ENCODE measurements around the gene MRM2.

The MRM2 gene

DNA sequence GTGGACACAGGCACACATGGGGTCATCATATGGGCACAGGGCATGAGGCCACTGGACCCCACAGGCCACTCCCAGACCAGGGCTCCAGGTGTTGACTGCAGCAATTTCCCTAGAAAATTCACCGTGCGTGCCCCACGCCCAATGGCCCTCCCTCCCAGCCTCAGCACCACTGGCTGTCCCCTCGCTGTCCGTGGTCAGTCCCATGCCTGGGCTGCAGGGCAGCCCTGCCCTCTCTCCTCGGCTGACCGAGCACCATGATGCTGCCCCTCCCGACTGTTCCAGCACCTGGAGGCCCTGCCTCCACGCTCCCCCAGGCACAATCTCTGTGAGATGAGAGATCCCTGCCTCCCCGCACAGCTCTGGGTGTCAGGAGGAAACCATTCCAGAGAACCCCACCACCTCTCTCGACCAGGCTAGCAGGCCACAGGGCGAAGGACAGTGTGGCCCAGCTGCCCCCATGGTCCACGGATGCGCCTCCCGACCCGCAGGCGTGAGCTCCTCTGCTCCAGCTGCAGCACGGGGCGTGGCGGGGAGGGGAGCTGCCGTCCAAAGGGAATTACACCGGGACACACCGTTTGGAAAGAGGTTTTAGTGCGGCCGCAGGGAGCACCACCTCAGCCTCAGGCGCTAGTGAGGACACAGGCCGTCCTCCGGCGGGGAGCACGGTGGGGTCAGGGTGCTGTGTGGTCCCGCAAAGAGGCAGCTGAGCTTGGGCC is 12.6 kb upstream of the MRM2 start:
- no peak for TF ChIP-seq Cebpa-rat (IDR thresholded peaks at IDR 0.05)
- Histone ChIP-seq H3K9ac (0 out of 22 replicates have a peak overlapping the region, but pooled peaks of 1 of the 11 experiments have one; percentile 25), H3K27me3 (peaks cover 0 to 11% (median 0%) of the 10 kb centered on the region in 11 experiments; a peak in 5 of 22 replicates), H3K4me1 (peaks cover 60 to 81% (median 69%) of the 10 kb centered on the region in 10 experiments), H3K4me2 (peak overlapping the region in 1 of 11 experiments; percentile 15; a peak in 1 of 22 replicates), H4K20me1 (peaks cover 13 to 83% (median 39%) of the 10 kb centered on the region in 11 experiments; a peak in 19 of 22 replicates), H3K4me3 (no peak overlapping the region), H3K9me3 (replicated peaks in 1 of 11) (no peaks in the 10 kb centered on the region), H3K36me3 (peaks cover 53 to 91% (median 67%) of the 10 kb centered on the region in 11 experiments), H3K27ac (no peak overlapping the region)

DNA sequence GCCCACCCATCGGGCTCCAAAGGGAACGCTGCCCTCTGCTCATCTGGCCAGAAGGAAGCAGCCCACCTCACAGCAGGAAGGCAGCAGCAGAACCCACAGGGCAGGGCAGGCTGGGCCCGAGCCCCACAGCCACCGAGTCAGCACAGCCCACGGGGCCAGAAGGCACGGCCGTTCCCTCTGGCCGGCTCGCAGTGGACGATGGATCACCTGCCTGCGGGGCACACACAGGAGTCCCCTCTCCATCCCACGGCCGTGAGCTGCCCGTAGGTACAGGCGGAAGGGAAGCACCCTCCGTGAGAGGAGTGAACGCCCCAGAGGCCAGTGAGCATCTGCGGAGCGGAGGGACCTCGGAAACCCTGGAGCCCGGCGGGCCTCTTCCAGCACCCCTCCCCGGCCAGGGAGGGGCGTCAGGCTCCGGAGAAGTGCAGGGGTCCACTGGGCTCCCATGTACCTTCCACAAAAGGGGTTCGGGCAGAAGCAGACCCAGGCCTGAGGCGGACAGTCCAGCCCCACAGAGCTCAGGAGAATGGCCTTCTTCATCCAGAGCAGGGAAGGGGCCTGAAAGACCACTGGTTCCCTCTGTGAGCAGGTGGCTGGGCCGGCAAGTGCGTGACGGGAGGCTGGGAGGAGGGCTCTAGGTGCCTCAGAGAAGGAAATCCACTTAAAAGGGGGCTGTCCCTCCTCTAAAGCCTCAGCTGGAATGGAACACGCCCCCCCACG is 11.7 kb upstream of the MRM2 start:
- Histone ChIP-seq H3K4me3 (no peak overlapping the region), H3K4me2 (peak overlapping the region; percentile 3 to 55 (median 31); a peak in 15 of 22 replicates), H3K36me3 (peaks cover 53 to 82% (median 66%) of the 10 kb centered on the region in 11 experiments), H3K4me1 (peaks cover 60 to 81% (median 69%) of the 10 kb centered on the region in 10 experiments), H3K27ac (peak overlapping the region in 1 of 11 experiments; percentile 9; a peak in 1 of 22 replicates), H3K9ac (peak overlapping the region in 1 of 11 experiments; percentile 25; a peak in 2 of 22 replicates), H3K27me3 (peaks cover 0 to 2% (median 0%) of the 10 kb centered on the region in 11 experiments; a peak in 2 of 22 replicates), H4K20me1 (peaks cover 12 to 82% (median 34%) of the 10 kb centered on the region in 11 experiments; a peak in 19 of 22 replicates), H3K9me3 (replicated peaks in 1 of 11) (no peaks in the 10 kb centered on the region)
- no peak for TF ChIP-seq Cebpa-rat (IDR thresholded peaks at IDR 0.05)

DNA sequence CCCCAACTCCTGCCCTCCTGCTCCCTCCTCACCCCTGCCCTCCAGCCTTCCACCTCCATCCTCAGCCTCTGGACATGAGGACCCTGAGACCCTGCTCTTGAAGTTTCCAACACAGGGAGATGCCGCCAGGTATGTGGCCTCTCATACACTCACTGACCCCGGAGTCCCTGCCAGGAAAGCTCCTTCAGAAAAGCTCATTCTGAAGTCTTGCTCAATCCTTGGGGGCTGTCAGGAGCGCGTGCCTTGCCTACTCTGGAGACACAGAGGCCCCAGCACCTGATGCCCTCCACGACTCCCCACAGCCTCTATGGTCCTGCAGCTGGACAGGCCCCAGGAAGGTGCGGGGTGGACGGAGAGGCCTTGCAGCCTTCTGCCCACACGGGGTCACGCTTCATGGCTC is 11.0 kb upstream of the MRM2 start:
- peaks cover 60 to 81% (median 69%) of the 10 kb centered on the region in 10 experiments for H3K4me1 ChIP-seq
- peaks cover 53 to 75% (median 62%) of the 10 kb centered on the region in 11 experiments for H3K36me3 ChIP-seq
- TF ChIP-seq Cebpa-rat (IDR thresholded peaks at IDR 0.05) = no peak
- no peak overlapping the region; a peak in 1 of 22 replicates for H3K9ac ChIP-seq
- peak overlapping the region in 1 of 11 experiments; percentile 9; a peak in 1 of 22 replicates for H3K27ac ChIP-seq
- H3K9me3 ChIP-seq (replicated peaks in 1 of 11) = no peaks in the 10 kb centered on the region
- H3K4me3 ChIP-seq = no peak overlapping the region
- H3K4me2 ChIP-seq = peak overlapping the region; percentile 3 to 55 (median 31); a peak in 15 of 22 replicates
- peaks cover 10 to 79% (median 34%) of the 10 kb centered on the region in 11 experiments; a peak in 17 of 22 replicates for H4K20me1 ChIP-seq
- no peaks in the 10 kb centered on the region for H3K27me3 ChIP-seq

DNA sequence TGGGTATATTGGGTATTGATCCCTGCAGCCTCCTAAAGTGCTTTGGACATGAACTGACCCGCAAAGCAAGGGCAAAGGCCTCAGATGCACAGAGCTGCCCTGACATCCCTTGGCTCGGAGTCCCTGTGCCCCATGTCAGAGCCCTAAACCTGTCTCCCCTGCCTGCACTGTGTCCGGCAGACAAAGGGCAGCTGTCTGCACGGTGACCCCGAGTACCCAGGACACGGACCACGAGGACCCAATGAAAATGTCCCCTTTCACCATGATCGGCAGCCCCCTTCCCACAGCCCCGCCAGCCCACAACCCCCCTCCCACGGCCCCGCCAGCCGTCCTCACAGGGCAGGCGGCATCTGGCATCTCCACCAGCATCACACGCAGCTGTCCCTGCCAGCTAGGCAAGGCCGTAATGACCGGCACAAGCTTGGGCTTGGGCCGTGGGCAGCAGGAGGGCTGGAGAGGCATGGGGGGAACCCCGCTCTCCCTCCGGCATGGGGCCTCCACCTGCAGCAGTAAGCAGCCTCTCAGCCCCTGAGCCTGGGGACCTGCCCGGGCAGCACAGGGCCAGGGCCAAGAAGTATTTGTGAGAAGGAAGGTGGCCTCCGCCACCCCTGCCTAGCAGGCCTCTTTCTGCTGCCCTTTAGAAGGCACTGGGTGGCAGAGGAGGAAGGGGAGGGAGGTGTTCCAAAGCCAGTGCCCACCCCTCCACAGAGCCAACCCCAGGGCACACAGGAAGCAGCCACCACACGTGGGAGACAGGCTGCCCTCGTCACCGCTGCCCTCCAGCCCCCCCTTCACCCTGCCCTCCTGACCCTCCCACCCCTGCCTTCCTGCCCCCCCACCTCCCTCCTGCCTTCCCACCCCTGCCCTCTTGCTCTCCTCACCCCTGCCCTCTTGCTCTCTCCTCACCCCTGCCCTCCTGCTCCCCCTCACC is 10.1 kb upstream of the MRM2 start:
- peaks cover 65 to 81% (median 73%) of the 10 kb centered on the region in 10 experiments for H3K4me1 ChIP-seq
- peaks cover 48 to 66% (median 55%) of the 10 kb centered on the region in 11 experiments for H3K36me3 ChIP-seq
- TF ChIP-seq Cebpa-rat (IDR thresholded peaks at IDR 0.05) = no peak
- H3K4me2 ChIP-seq = peak overlapping the region; percentile 46 to 84 (median 66)
- H3K9me3 ChIP-seq (replicated peaks in 1 of 11) = no peaks in the 10 kb centered on the region
- H3K4me3 ChIP-seq = peak overlapping the region in 1 of 10 experiments; percentile 40; a peak in 1 of 20 replicates
- H3K27ac ChIP-seq = peak overlapping the region in 6 of 11 experiments; percentile 32 to 64 (median 50); a peak in 9 of 22 replicates
- no peaks in the 10 kb centered on the region for H3K27me3 ChIP-seq
- H4K20me1 ChIP-seq = peaks cover 10 to 79% (median 36%) of the 10 kb centered on the region in 11 experiments; a peak in 17 of 22 replicates
- H3K9ac ChIP-seq = peak overlapping the region in 8 of 11 experiments; percentile 2 to 54 (median 34); a peak in 10 of 22 replicates

DNA sequence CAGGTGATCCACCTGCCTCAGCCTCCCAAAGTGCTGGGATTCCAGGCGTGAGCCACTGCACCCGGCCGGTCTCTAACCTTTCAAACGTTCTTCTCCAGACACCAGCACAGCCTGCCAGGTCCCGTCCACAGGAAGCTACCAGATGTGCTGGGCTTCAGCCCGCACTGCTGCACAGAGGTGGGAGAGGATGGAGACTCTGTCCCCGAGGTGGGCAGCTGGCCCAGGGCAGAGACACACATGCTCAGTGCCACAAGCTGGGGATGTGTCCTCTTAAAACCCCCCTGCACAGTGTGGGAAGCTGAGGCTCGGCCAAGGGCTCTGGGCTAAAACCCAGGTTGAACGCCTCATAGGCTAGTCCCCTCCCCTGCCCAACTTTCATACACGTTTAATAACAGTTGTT is 9.4 kb upstream of the MRM2 start:
- no peak for TF ChIP-seq Cebpa-rat (IDR thresholded peaks at IDR 0.05)
- Histone ChIP-seq H3K4me3 (no peak overlapping the region), H3K9me3 (replicated peaks in 1 of 11) (no peaks in the 10 kb centered on the region), H3K4me1 (peaks cover 71 to 85% (median 79%) of the 10 kb centered on the region in 10 experiments), H3K27ac (no peak overlapping the region), H3K9ac (no peak overlapping the region; a peak in 2 of 22 replicates), H3K36me3 (peaks cover 40 to 59% (median 48%) of the 10 kb centered on the region in 11 experiments), H3K27me3 (no peaks in the 10 kb centered on the region), H3K4me2 (peak overlapping the region in 4 of 11 experiments; percentile 62 to 84 (median 68); a peak in 6 of 22 replicates), H4K20me1 (peaks cover 10 to 79% (median 33%) of the 10 kb centered on the region in 11 experiments; a peak in 17 of 22 replicates)

DNA sequence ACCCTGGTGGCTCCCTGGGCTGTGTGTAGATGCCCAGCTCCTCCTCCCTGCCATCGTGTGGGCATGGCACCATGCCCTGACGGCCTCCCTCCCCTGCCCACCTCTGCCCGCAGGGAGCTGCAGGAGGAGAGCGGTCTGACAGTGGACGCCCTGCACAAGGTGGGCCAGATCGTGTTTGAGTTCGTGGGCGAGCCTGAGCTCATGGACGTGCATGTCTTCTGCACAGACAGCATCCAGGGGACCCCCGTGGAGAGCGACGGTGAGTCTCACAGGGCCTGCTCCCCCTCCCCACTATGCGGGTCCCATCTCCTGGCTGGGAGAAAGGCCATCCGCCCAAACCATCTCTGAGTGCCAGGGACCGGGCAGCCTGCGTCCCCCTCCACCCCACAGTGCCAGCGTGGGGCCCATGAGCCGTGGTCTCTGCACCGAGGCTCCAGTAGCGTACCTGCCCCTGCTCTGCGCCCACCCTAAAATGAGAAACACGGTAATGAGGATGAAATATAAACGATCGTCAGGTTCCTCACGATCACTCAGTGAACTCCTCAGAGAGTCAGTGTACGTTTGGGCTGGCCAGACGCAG is 7.8 kb upstream of the MRM2 start:
- no peak for TF ChIP-seq Cebpa-rat (IDR thresholded peaks at IDR 0.05)
- Histone ChIP-seq H3K9ac (peak overlapping the region; percentile 31 to 74 (median 49); a peak in 16 of 22 replicates), H3K4me1 (peaks cover 86 to 96% (median 91%) of the 10 kb centered on the region in 10 experiments), H3K9me3 (replicated peaks in 1 of 11) (no peaks in the 10 kb centered on the region), H3K27ac (peak overlapping the region; percentile 8 to 61 (median 49); a peak in 15 of 22 replicates), H3K36me3 (peaks cover 28 to 43% (median 33%) of the 10 kb centered on the region in 11 experiments), H4K20me1 (peaks cover 10 to 70% (median 27%) of the 10 kb centered on the region in 11 experiments; a peak in 18 of 22 replicates), H3K4me3 (peak overlapping the region in 7 of 10 experiments; percentile 4 to 41 (median 24); a peak in 6 of 20 replicates), H3K4me2 (peak overlapping the region; percentile 90 to 100 (median 96)), H3K27me3 (no peaks in the 10 kb centered on the region)

DNA sequence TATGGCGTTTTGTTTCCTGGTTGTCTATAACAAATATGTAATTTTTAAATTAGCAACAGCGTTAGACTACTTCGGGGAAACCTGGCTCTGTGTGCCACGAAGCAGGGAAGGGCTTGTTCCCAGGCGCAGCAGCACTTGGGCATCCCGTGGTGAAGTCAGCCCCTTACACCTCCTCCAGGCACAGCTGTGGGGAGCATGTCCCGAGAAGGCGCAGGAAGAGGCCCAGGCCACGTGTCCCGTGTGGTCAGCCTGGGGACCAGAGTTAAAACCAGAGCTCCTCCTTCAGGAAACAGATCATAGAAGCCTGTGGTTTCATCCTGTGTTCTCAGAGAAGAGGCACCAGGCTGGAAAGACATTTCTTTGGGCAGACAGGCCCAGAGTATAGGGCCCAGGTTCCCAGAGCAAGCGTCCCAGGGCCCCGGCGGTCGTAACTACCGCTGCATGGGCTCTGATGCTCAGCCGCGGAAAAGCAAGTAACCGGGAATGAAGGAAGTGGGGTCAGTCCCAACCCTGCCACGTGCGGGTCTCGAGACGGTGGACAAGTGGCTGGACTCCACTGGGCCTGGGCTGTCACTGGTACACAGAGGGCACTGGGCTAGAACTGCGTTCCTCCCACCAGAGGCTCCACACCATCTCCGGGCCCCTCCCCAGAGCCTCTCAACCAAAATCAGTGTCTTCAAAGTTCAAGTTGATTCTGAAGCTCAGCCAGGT is 7.1 kb upstream of the MRM2 start:
- Histone ChIP-seq H3K9me3 (replicated peaks in 1 of 11) (no peaks in the 10 kb centered on the region), H3K27me3 (no peaks in the 10 kb centered on the region), H3K36me3 (peaks cover 21 to 36% (median 28%) of the 10 kb centered on the region in 11 experiments), H3K4me2 (peak overlapping the region; percentile 90 to 100 (median 96)), H3K4me1 (peaks cover 90 to 98% (median 96%) of the 10 kb centered on the region in 10 experiments), H3K4me3 (peak overlapping the region in 8 of 10 experiments; percentile 4 to 41 (median 23); a peak in 11 of 20 replicates), H3K9ac (peak overlapping the region; percentile 31 to 74 (median 49); a peak in 19 of 22 replicates), H3K27ac (peak overlapping the region; percentile 8 to 61 (median 49); a peak in 19 of 22 replicates), H4K20me1 (peaks cover 10 to 66% (median 24%) of the 10 kb centered on the region in 11 experiments; a peak in 18 of 22 replicates)
- no peak for TF ChIP-seq Cebpa-rat (IDR thresholded peaks at IDR 0.05)
